ENCODE data around the gene ADORA2B. TPM values are rescaled to one million over a fixed set of nuclear protein-coding genes. Genes with fewer than 3 reads are reported as not detected.

ADORA2B gene
- total RNA-seq, 1 donor from 2014 or later: not detected

- POLR2A ChIA-PET: no interaction called here
- H3K36me3 Mint-ChIP-seq (ENCODE audit: low read depth): no peaks in the 10 kb centered on the region
- peaks cover 12% of the 10 kb centered on the region for H3K27me3 Mint-ChIP-seq
- intact Hi-C loops (cut with micrococcal nuclease): no loop called here
- no peaks in the 10 kb centered on the region for H3K4me1 Mint-ChIP-seq
- CTCF ChIA-PET: no interaction called here
- no peak overlapping the region for H3K27ac Mint-ChIP-seq
- no peak for ATAC-seq (ENCODE audit: low read depth)
- no peak overlapping the region for H3K4me3 Mint-ChIP-seq
- DNase-seq: no peak
- no peaks in the 10 kb centered on the region for H3K9me3 Mint-ChIP-seq
- TF ChIP-seq CTCF (IDR thresholded peaks at IDR 0.05): no peak
These were observed 31.1 kb upstream of the ADORA2B start for GRCh38 chr17:15913826-15914225.

GRCh38 chr17:15914400-15915170 lies 30.3 kb upstream of the ADORA2B start:
- POLR2A ChIA-PET: no interaction called here
- intact Hi-C loops (cut with micrococcal nuclease): no loop called here
- H3K27me3 Mint-ChIP-seq: peaks cover 12% of the 10 kb centered on the region
- DNase-seq (no peak), ATAC-seq (ENCODE audit: low read depth) (no peak)
- H3K27ac Mint-ChIP-seq: no peak overlapping the region
- no peak overlapping the region for H3K4me3 Mint-ChIP-seq
- CTCF ChIA-PET: no interaction called here
- no peak for TF ChIP-seq CTCF (IDR thresholded peaks at IDR 0.05)
- H3K9me3 Mint-ChIP-seq: no peaks in the 10 kb centered on the region
- no peaks in the 10 kb centered on the region for H3K36me3 Mint-ChIP-seq (ENCODE audit: low read depth)
- no peaks in the 10 kb centered on the region for H3K4me1 Mint-ChIP-seq

DNA sequence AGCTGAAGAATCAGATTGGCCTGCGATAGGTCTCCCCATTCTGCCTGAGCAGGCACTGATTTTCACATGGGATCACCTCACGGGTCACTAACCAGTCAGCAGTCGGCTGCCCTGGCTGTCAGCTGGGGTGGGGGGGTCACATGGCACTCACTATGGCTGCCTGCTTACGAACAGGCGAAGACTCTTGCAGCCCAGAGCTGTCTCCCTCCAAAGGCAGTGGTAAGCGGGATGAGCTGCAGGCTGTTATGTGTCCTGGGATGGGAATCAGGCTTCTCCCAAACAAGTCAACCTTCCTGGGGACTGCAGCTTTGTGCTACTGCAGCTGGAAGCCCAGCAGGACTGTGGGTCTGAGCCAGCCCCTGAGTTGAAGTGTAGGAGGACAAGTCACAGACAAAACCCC lies 29.0 kb upstream of the ADORA2B start:
- H3K27me3 Mint-ChIP-seq: peaks cover 17% of the 10 kb centered on the region
- no peaks in the 10 kb centered on the region for H3K4me1 Mint-ChIP-seq
- ATAC-seq (ENCODE audit: low read depth): no peak
- H3K4me3 Mint-ChIP-seq: no peak overlapping the region
- no peaks in the 10 kb centered on the region for H3K9me3 Mint-ChIP-seq
- no peaks in the 10 kb centered on the region for H3K36me3 Mint-ChIP-seq (ENCODE audit: low read depth)
- no peak overlapping the region for H3K27ac Mint-ChIP-seq
- intact Hi-C loops (cut with micrococcal nuclease): no loop called here
- CTCF ChIA-PET: no interaction called here
- TF ChIP-seq CTCF (IDR thresholded peaks at IDR 0.05): no peak
- POLR2A ChIA-PET: no interaction called here
- DNase-seq: no peak

GRCh38 chr17:15917021-15917437 lies 27.9 kb upstream of the ADORA2B start:
- no peak for DNase-seq
- ATAC-seq (ENCODE audit: low read depth): no peak
- ChIA-PET POLR2A (no interaction called here), CTCF (no interaction called here)
- H3K4me3 Mint-ChIP-seq: no peak overlapping the region
- H3K9me3 Mint-ChIP-seq: peaks cover 6% of the 10 kb centered on the region
- peaks cover 21% of the 10 kb centered on the region for H3K27me3 Mint-ChIP-seq
- H3K27ac Mint-ChIP-seq: no peak overlapping the region
- intact Hi-C loops (cut with micrococcal nuclease): no loop called here
- no peaks in the 10 kb centered on the region for H3K4me1 Mint-ChIP-seq
- TF ChIP-seq CTCF (IDR thresholded peaks at IDR 0.05): no peak
- no peaks in the 10 kb centered on the region for H3K36me3 Mint-ChIP-seq (ENCODE audit: low read depth)

DNA sequence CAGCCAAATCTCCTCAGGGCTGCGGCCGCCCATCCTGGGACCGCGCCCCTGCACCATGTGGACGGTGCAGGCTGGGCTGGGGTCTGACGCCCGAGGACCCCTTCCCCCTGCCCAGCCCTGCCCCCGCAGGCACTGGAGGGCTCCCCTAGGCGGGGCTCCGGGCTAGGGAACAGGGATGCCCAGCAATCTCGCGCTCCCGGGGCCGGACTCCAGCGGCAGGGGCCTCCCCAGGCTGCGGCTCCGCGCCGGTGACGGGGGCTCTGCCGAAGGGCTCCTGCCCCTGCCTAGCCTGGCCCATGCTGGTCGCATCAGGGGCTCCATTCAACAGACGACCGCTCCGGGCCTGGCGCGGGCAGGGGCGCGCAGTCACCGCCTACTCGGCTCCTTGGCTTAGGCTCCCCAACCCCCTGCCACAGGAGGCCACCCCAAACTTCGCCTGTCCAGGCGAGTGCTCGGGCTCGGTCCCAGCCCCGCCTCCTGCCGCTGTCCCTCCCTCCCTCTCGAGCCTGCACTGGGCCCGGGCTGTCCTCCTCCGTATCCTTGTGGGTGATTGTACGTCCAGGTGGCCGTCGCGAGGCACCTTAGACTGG lies 27.4 kb upstream of the ADORA2B start:
- H3K27me3 Mint-ChIP-seq: peaks cover 21% of the 10 kb centered on the region
- ATAC-seq (ENCODE audit: low read depth) (no peak), DNase-seq (no peak)
- TF ChIP-seq CTCF (IDR thresholded peaks at IDR 0.05): no peak
- ChIA-PET POLR2A (no interaction called here), CTCF (no interaction called here)
- H3K27ac Mint-ChIP-seq: no peak overlapping the region
- peaks cover 9% of the 10 kb centered on the region for H3K9me3 Mint-ChIP-seq
- H3K4me3 Mint-ChIP-seq: no peak overlapping the region
- H3K36me3 Mint-ChIP-seq (ENCODE audit: low read depth): no peaks in the 10 kb centered on the region
- intact Hi-C loops (cut with micrococcal nuclease): no loop called here
- no peaks in the 10 kb centered on the region for H3K4me1 Mint-ChIP-seq
